GM18951 (cell line): ENCODE measurements around the gene SMARCC1.

ENCODE experiments used
- POLR2A ChIP-seq: IDR thresholded peaks from 4 replicates; pipeline ENCODE4 v1.6.1; 2011; ENCODE audit warnings: mild to moderate bottlenecking; ENCODE audit not compliant: insufficient read length, insufficient read depth; ENCODE audit errors: extremely low read depth
- in situ Hi-C: fragments of 300-500 bp; cut with MboI; formaldehyde crosslinking; loops from one replicate; pipeline ENCODE4 v1.12.0; 2022; ENCODE audit warnings: low sequenced_read_pairs, mixed read lengths, inconsistent platforms; ENCODE audit not compliant: unreplicated experiment

SMARCC1 gene

GRCh38 chr3:47781685-47782445 is at the start of gene SMARCC1:
Gene SMARCC1, minus strand, starts transcription at chr3:47781893. Its CDS starts 96 bp downstream, at chr3:47781797.
- in situ Hi-C loops, result no loop called here
- TF ChIP-seq POLR2A, result peak; percentile 92

- in situ Hi-C loops, result loop anchor here (10.0 kb wide), 1 partner anchor 325 kb away; no protein-coding TSS in a partner anchor
Observed at GRCh38 chr3:47829482-47829881, 47.8 kb upstream of the SMARCC1 start.

- no peak for TF ChIP-seq POLR2A
- in situ Hi-C loops, result loop anchor here (10.0 kb wide), 1 partner anchor 329 kb away; no protein-coding TSS in a partner anchor
Observed at GRCh38 chr3:47825590-47825989, 43.9 kb upstream of the SMARCC1 start.

GRCh38 chr3:47824541-47825473 is 43.1 kb upstream of the SMARCC1 start:
- TF ChIP-seq POLR2A, result peak; percentile 85
- in situ Hi-C loops, result loop anchor here (10.0 kb wide), 1 partner anchor 330 kb away; no protein-coding TSS in a partner anchor

GRCh38 chr3:47817609-47818008 is 35.9 kb upstream of the SMARCC1 start:
- no peak for TF ChIP-seq POLR2A
- in situ Hi-C loops, result no loop called here

GRCh38 chr3:47813551-47814177 is 32.0 kb upstream of the SMARCC1 start:
- in situ Hi-C loops, result no loop called here

GRCh38 chr3:47804577-47804976 is 22.9 kb upstream of the SMARCC1 start:
- in situ Hi-C loops, result no loop called here
- no peak for TF ChIP-seq POLR2A

More at GRCh38 chr3:47813551-47814177, 32.0 kb upstream of the SMARCC1 start:
- TF ChIP-seq POLR2A, result no peak

GRCh38 chr3:47803480-47804025 is 21.9 kb upstream of the SMARCC1 start:
- in situ Hi-C loops, result no loop called here
- no peak for TF ChIP-seq POLR2A

- in situ Hi-C loops, result no loop called here
- peak; percentile 92 for TF ChIP-seq POLR2A
Observed at GRCh38 chr3:47802734-47803479, 21.2 kb upstream of the SMARCC1 start, which contains the start of gene DHX30. Gene DHX30, plus strand, starts transcription at chr3:47803138. Its CDS starts 7,546 bp downstream, at chr3:47810684.

- in situ Hi-C loops, result no loop called here
- TF ChIP-seq POLR2A, result no peak
Observed at GRCh38 chr3:47799733-47800132, 18.0 kb upstream of the SMARCC1 start.

GRCh38 chr3:47794544-47794943 is 12.9 kb upstream of the SMARCC1 start:
- TF ChIP-seq POLR2A, result no peak
- in situ Hi-C loops, result no loop called here

- in situ Hi-C loops, result no loop called here
- no peak for TF ChIP-seq POLR2A
Observed at GRCh38 chr3:47792699-47793098, 11.0 kb upstream of the SMARCC1 start.
